Keratinocyte (primary cell): Measurements from ENCODE around the gene HEG1. TPM values are rescaled to one million over a fixed set of nuclear protein-coding genes. Genes with fewer than 3 reads are reported as not detected.

ENCODE experiments used
- DNase-seq: peaks from one replicate; pipeline ENCODE4 v3.0.0-alpha.2; 2011; ENCODE audit warnings: low read depth, missing footprints, low spot score
- FAIRE-seq: peaks from 2 replicates; lab custom pipeline; 2011; peaks lifted over from hg19 to GRCh38; lab: Jason Lieb, UNC
- H2AFZ ChIP-seq: 2 replicates; pipeline ENCODE4 v1.6.0; 2012; ENCODE audit warnings: low read length, control low read depth, inconsistent platforms; ENCODE audit not compliant: control insufficient read depth
- H3K27ac ChIP-seq: 2 replicates; pipeline ENCODE4 v1.5.1; 2011; ENCODE audit warnings: low read length; ENCODE audit not compliant: control insufficient read depth, insufficient read depth
- H3K27me3 ChIP-seq: 3 replicates; pipeline ENCODE4 v1.6.0; 2011; ENCODE audit warnings: low read length; ENCODE audit not compliant: control insufficient read depth, insufficient read depth; ENCODE audit errors: extremely low read depth
- H3K36me3 ChIP-seq, 2 experiments: 2 replicates in 1 of 2; 3 replicates in 1 of 2; pipeline ENCODE4 v1.5.1; 2011; ENCODE audit warnings: low read length in 2 of 2, mild to moderate bottlenecking in 1 of 2; ENCODE audit not compliant: control insufficient read depth in 2 of 2, insufficient read depth in 2 of 2; ENCODE audit errors: extremely low read depth in 1 of 2
- H3K4me1 ChIP-seq: 3 replicates; pipeline ENCODE4 v1.5.1; 2011; ENCODE audit warnings: low read length; ENCODE audit not compliant: control insufficient read depth, insufficient read depth; ENCODE audit errors: extremely low read depth
- H3K4me2 ChIP-seq: 3 replicates; pipeline ENCODE4 v1.6.0; 2011; ENCODE audit warnings: low read depth, low read length; ENCODE audit not compliant: control insufficient read depth, insufficient read depth; ENCODE audit errors: extremely low read depth
- H3K4me3 ChIP-seq, 3 experiments: fragments of 200-600 bp in 1 of 3; sonication (generic) in 1 of 3; 2 replicates in 2 of 3; 3 replicates in 1 of 3; pipeline ENCODE4 v1.5.1; 2011 to 2016; ENCODE audit warnings: low read length in 3 of 3, mild to moderate bottlenecking in 3 of 3, control low read depth in 2 of 3, inconsistent platforms in 1 of 3, low read depth in 1 of 3, mixed read lengths in 1 of 3, mixed run types in 1 of 3, moderate library complexity in 1 of 3; ENCODE audit not compliant: control insufficient read depth in 2 of 3, insufficient read depth in 2 of 3; ENCODE audit errors: extremely low read depth in 1 of 3
- H3K79me2 ChIP-seq: 2 replicates; pipeline ENCODE4 v1.6.0; 2012; ENCODE audit warnings: low read length; ENCODE audit not compliant: control insufficient read depth, insufficient read depth
- H3K9ac ChIP-seq: 3 replicates; pipeline ENCODE4 v1.6.0; 2011; ENCODE audit warnings: low read length; ENCODE audit not compliant: control insufficient read depth, insufficient read depth; ENCODE audit errors: extremely low read depth
- H3K9me1 ChIP-seq: 3 replicates; pipeline ENCODE4 v1.6.0; 2011; ENCODE audit warnings: low read length; ENCODE audit not compliant: control insufficient read depth, insufficient read depth; ENCODE audit errors: extremely low read depth
- H3K9me3 ChIP-seq: 2 replicates; pipeline ENCODE4 v1.5.1; 2012; ENCODE audit warnings: low read depth, low read length; ENCODE audit not compliant: control insufficient read depth
- H4K20me1 ChIP-seq: 3 replicates; pipeline ENCODE4 v1.6.0; 2011; ENCODE audit warnings: low read length; ENCODE audit not compliant: control insufficient read depth, insufficient read depth; ENCODE audit errors: extremely low read depth
- CTCF ChIP-seq, 3 experiments: IDR thresholded peaks in 1 of 3; conservative IDR thresholded peaks in 1 of 3; optimal IDR thresholded peaks in 1 of 3; 2 replicates in 2 of 3; 3 replicates in 1 of 3; pipeline versions ENCODE3 to v1.5.1; 2011; ENCODE audit warnings: low read length in 3 of 3, mild to moderate bottlenecking in 3 of 3, moderate library complexity in 2 of 3, control low read depth in 1 of 3, inconsistent platforms in 1 of 3; ENCODE audit not compliant: insufficient read depth in 2 of 3; ENCODE audit errors: extremely low read depth in 1 of 3
- EZH2 ChIP-seq: IDR thresholded peaks from one replicate; pipeline ENCODE4 v1.6.1; 2012; ENCODE audit warnings: inconsistent platforms, mild to moderate bottlenecking, low read length, moderate library complexity
- dilution Hi-C: fragments of 300-500 bp; cut with MboI; formaldehyde crosslinking; loops from one replicate; pipeline ENCODE4 v1.7.0; 2020; ENCODE audit warnings: low sequenced_read_pairs; ENCODE audit not compliant: extremely low pct_ligation_motif_present
- polyA plus RNA-seq, 5 experiments: library from polyadenylated mRNA; depleted of rRNA in 3 of 5; stranded (reverse) in 3 of 5; stranded (forward) in 1 of 5; unstranded in 1 of 5; fragments of >200 nt; gene quantifications; 1 replicate in 1 of 5; 2 replicates in 3 of 5; 3 replicates in 1 of 5; pipeline versions ENCODE4 v1.2.1 to v1.2.3, GENCODE V29; 2011 to 2012; ENCODE audit warnings: missing spikeins in 2 of 5, low read depth in 1 of 5, low replicate concordance in 1 of 5

The HEG1 gene
- polyA plus RNA-seq, 1 donor (not counting 4 experiments of a cell fraction or from before 2014, with no cell fraction given): 12.7 TPM

GRCh38 chr3:125051205-125051604 is 4.6 kb downstream of the HEG1 start:
- no peak overlapping the region for H2AFZ ChIP-seq
- H3K9me3 ChIP-seq: no peaks in the 10 kb centered on the region
- peak overlapping the region; percentile 86 for H3K4me2 ChIP-seq
- no peak overlapping the region for H3K27ac ChIP-seq
- no peak for DNase-seq
- dilution Hi-C loops: no loop called here
- TF ChIP-seq CTCF (optimal IDR thresholded peaks at IDR 0.05 in 1 of 3, IDR thresholded peaks at IDR 0.05 in 1 of 3, conservative IDR thresholded peaks at IDR 0.05 in 1 of 3; ENCODE audit: extremely low read depth in 1 of 3, insufficient read depth in 2 of 3, low read length in 3 of 3) (no peak), EZH2 (no peak)
- FAIRE-seq: no peak
- no peaks in the 10 kb centered on the region for H4K20me1 ChIP-seq
- H3K79me2 ChIP-seq: peaks cover 23% of the 10 kb centered on the region
- H3K9ac ChIP-seq: peak overlapping the region; percentile 23
- no peaks in the 10 kb centered on the region for H3K36me3 ChIP-seq
- H3K4me3 ChIP-seq: peak overlapping the region in 1 of 3 experiments; percentile 48
- H3K27me3 ChIP-seq: no peaks in the 10 kb centered on the region
- peaks cover 74% of the 10 kb centered on the region for H3K4me1 ChIP-seq
- H3K9me1 ChIP-seq: peaks cover 3% of the 10 kb centered on the region

- no peaks in the 10 kb centered on the region for H3K9me3 ChIP-seq
- no peak overlapping the region for H3K4me3 ChIP-seq
- H3K27me3 ChIP-seq: no peaks in the 10 kb centered on the region
- peaks cover 3% of the 10 kb centered on the region for H3K9me1 ChIP-seq
- FAIRE-seq: peak; percentile 61
- TF ChIP-seq EZH2: no peak
- TF ChIP-seq CTCF (optimal IDR thresholded peaks at IDR 0.05 in 1 of 3, IDR thresholded peaks at IDR 0.05 in 1 of 3, conservative IDR thresholded peaks at IDR 0.05 in 1 of 3; ENCODE audit: extremely low read depth in 1 of 3, insufficient read depth in 2 of 3, low read length in 3 of 3): peak in 2 of 3 experiments; percentile 5 to 51
- H4K20me1 ChIP-seq: no peaks in the 10 kb centered on the region
- H2AFZ ChIP-seq: no peak overlapping the region
- H3K36me3 ChIP-seq: peaks cover 0 to 1% of the 10 kb centered on the region in 2 experiments
- H3K4me1 ChIP-seq: peaks cover 78% of the 10 kb centered on the region
- H3K79me2 ChIP-seq: peaks cover 24% of the 10 kb centered on the region
- no peak overlapping the region for H3K9ac ChIP-seq
- H3K27ac ChIP-seq: no peak overlapping the region
- peak; percentile 58 for DNase-seq
- dilution Hi-C loops: no loop called here
- peak overlapping the region; percentile 7 for H3K4me2 ChIP-seq
Observed at GRCh38 chr3:125050488-125051090, 5.2 kb downstream of the HEG1 start.
